ENCODE measurements around the gene GRIN1. TPM values are rescaled to one million over a fixed set of nuclear protein-coding genes. Genes with fewer than 3 reads are reported as not detected.

Gene GRIN1
- total RNA-seq, 1 experiment from 2014 or later: 0.52 TPM

- H3K4me1 ChIP-seq (ENCODE audit: insufficient read depth, low read length, poor library complexity, severe bottlenecking): peaks cover 34% of the 10 kb centered on the region
- CTCF ChIA-PET: interaction anchor here (0.6 to 1.0 kb wide), 4 partner anchors 12 to 208 kb away, joined by 3 to 9 read pairs (median 5); partner anchors contain the start of gene PAXX
- H3K9me3 ChIP-seq (ENCODE audit: low read depth, low read length, poor library complexity, severe bottlenecking): no peaks in the 10 kb centered on the region
- intact Hi-C loops (cut with micrococcal nuclease; ENCODE audit: unreplicated experiment): loop anchor here (2.0 kb wide), 1 partner anchor 40 kb away; the partner anchor contains the start of gene TUBB4B
- no peaks in the 10 kb centered on the region for H3K27me3 ChIP-seq (replicated peaks; ENCODE audit: insufficient read depth, low read depth, low read length, poor library complexity)
- peak; percentile 100 for DNase-seq (ENCODE audit: low spot score)
- BruUV-seq (replicated peaks): no TSS peak
- POLR2A ChIA-PET (ENCODE audit: low non-redundant PET): no interaction called here
- peaks cover 6% of the 10 kb centered on the region for H3K36me3 ChIP-seq (ENCODE audit: insufficient read depth, low read length, poor library complexity, severe bottlenecking)
- H3K4me3 ChIP-seq (ENCODE audit: low read depth, low read length, poor library complexity, severe bottlenecking): peak within 1 kb of the TSS; percentile 59
- peak within 1 kb of the TSS; percentile 76 for H3K27ac ChIP-seq (ENCODE audit: low read depth, low read length, poor library complexity, severe bottlenecking)
- TF ChIP-seq CTCF (conservative IDR thresholded peaks at IDR 0.05; ENCODE audit: low read depth, low read length) (no peak), EZH2 (IDR thresholded peaks at IDR 0.05; ENCODE audit: borderline replicate concordance, low read depth, low read length, poor library complexity, severe bottlenecking) (no peak)
Observed at GRCh38 chr9:137200311-137201204, 61.6 kb downstream of the GRIN1 start, which contains the start of gene TPRN. TPRN (minus strand) TSS chr9:137200741; CDS start chr9:137200711, 30 bp downstream.

GRCh38 chr9:137201205-137201868 is 62.4 kb downstream of the GRIN1 start:
- Histone ChIP-seq H3K27ac (ENCODE audit: low read depth, low read length, poor library complexity, severe bottlenecking) (peak overlapping the region; percentile 76), H3K4me1 (ENCODE audit: insufficient read depth, low read length, poor library complexity, severe bottlenecking) (peaks cover 37% of the 10 kb centered on the region), H3K4me3 (ENCODE audit: low read depth, low read length, poor library complexity, severe bottlenecking) (peak overlapping the region; percentile 59), H3K27me3 (replicated peaks; ENCODE audit: insufficient read depth, low read depth, low read length, poor library complexity) (no peaks in the 10 kb centered on the region), H3K36me3 (ENCODE audit: insufficient read depth, low read length, poor library complexity, severe bottlenecking) (peaks cover 6% of the 10 kb centered on the region), H3K9me3 (ENCODE audit: low read depth, low read length, poor library complexity, severe bottlenecking) (no peaks in the 10 kb centered on the region)
- DNase-seq (ENCODE audit: low spot score): no peak
- ChIA-PET CTCF (interaction anchor here (0.6 to 1.0 kb wide), 3 partner anchors 12 to 35 kb away, joined by 3 to 9 read pairs (median 4); no protein-coding TSS in a partner anchor), POLR2A (ENCODE audit: low non-redundant PET) (no interaction called here)
- intact Hi-C loops (cut with micrococcal nuclease; ENCODE audit: unreplicated experiment): loop anchor here (2.0 kb wide), 1 partner anchor 39 kb away; the partner anchor contains the start of gene TUBB4B
- BruUV-seq (replicated peaks): no TSS peak
- TF ChIP-seq CTCF (conservative IDR thresholded peaks at IDR 0.05; ENCODE audit: low read depth, low read length) (no peak), EZH2 (IDR thresholded peaks at IDR 0.05; ENCODE audit: borderline replicate concordance, low read depth, low read length, poor library complexity, severe bottlenecking) (no peak)

- TF ChIP-seq CTCF (conservative IDR thresholded peaks at IDR 0.05; ENCODE audit: low read depth, low read length): no peak
- no peak for TF ChIP-seq EZH2 (IDR thresholded peaks at IDR 0.05; ENCODE audit: borderline replicate concordance, low read depth, low read length, poor library complexity, severe bottlenecking)
- no TSS peak for BruUV-seq (replicated peaks)
- peaks cover 43% of the 10 kb centered on the region for H3K4me1 ChIP-seq (ENCODE audit: insufficient read depth, low read length, poor library complexity, severe bottlenecking)
- no peak overlapping the region for H3K27ac ChIP-seq (ENCODE audit: low read depth, low read length, poor library complexity, severe bottlenecking)
- no peak overlapping the region for H3K4me3 ChIP-seq (ENCODE audit: low read depth, low read length, poor library complexity, severe bottlenecking)
- ChIA-PET POLR2A (ENCODE audit: low non-redundant PET) (no interaction called here), CTCF (no interaction called here)
- H3K27me3 ChIP-seq (replicated peaks; ENCODE audit: insufficient read depth, low read depth, low read length, poor library complexity): no peaks in the 10 kb centered on the region
- intact Hi-C loops (cut with micrococcal nuclease; ENCODE audit: unreplicated experiment): no loop called here
- DNase-seq (ENCODE audit: low spot score): no peak
- no peaks in the 10 kb centered on the region for H3K9me3 ChIP-seq (ENCODE audit: low read depth, low read length, poor library complexity, severe bottlenecking)
- peaks cover 6% of the 10 kb centered on the region for H3K36me3 ChIP-seq (ENCODE audit: insufficient read depth, low read length, poor library complexity, severe bottlenecking)
Observed at GRCh38 chr9:137202966-137203365, 64.0 kb downstream of the GRIN1 start.

All from A673 (cell line).